ENCODE results near the gene TMEM114.

- TF ChIP-seq POLR2AphosphoS5 (IDR thresholded peaks at IDR 0.05; ENCODE audit: borderline replicate concordance, low read depth, low read length) (no peak), FOXP2 (optimal IDR thresholded peaks at IDR 0.05; ENCODE audit: control extremely low read depth, extremely low read length, insufficient read depth) (no peak), EZH2 (IDR thresholded peaks at IDR 0.05) (no peak)
Measured at GRCh38 chr16:8583732-8584131, 6.6 kb downstream of the TMEM114 start.
